HCT116 (cell line): ENCODE measurements around the gene CGB2. TPM values are rescaled to one million over a fixed set of nuclear protein-coding genes. Genes with fewer than 3 reads are reported as not detected.

Source experiments
- ATAC-seq: fragments of 200-7000 bp; cut with Tn5 transposase; 2 replicates; pipeline ENCODE4 v1.9.1; 2020; ENCODE audit warnings: mild to moderate bottlenecking, moderate library complexity
- BruUV-seq: library from RNA; stranded (reverse); fragments of 400-500 nt; replicated peaks from 2 replicates; lab custom pipeline; 2021; lab: Mats Ljungman, UMichigan
- CTCF ChIA-PET: fragments of 300-600 bp; sonication (Branson Sonifier 250); formaldehyde crosslinking; loops from one replicate; lab custom pipeline; 2021; ENCODE audit warnings: antibody characterized with exemption; lab: Charles Lee
- POLR2A ChIA-PET: fragments of 300-600, 350-600 bp; sonication (Branson Sonifier 250); formaldehyde crosslinking; loops from one replicate; lab custom pipeline; 2021; ENCODE audit warnings: antibody characterized with exemption; lab: Charles Lee
- RAD21 ChIA-PET, 2 experiments: fragments of 300-600 bp; sonication (Branson Sonifier 250); formaldehyde crosslinking; loops; one replicate each; lab custom pipeline; 2023; ENCODE audit warnings: low total read pairs in 2 of 2; ENCODE audit not compliant: uncharacterized antibody in 2 of 2, unreplicated experiment in 2 of 2, low non-redundant PET in 1 of 2; lab: Charles Lee
- DNase-seq: peaks from one replicate; pipeline ENCODE4 v3.0.0-alpha.2; 2010; ENCODE audit warnings: low read depth, low spot score
- H2AFZ ChIP-seq: fragments of 200-600 bp; shearing (Covaris generic), sonication (generic); 2 replicates; pipeline ENCODE4 v1.6.1; 2017; ENCODE audit warnings: low read depth, mixed run types, mixed read lengths, antibody characterized with exemption, low read length; ENCODE audit not compliant: poor library complexity, severe bottlenecking
- H3K27ac ChIP-seq: 2 replicates; pipeline ENCODE4 v1.5.1; 2012; ENCODE audit warnings: low read depth, low read length
- H3K27me3 ChIP-seq: fragments of 200-600 bp; sonication (generic); 2 replicates; pipeline ENCODE4 v1.6.1; 2016; ENCODE audit warnings: mixed run types, low read length, mixed read lengths; ENCODE audit not compliant: insufficient read depth
- H3K36me3 ChIP-seq, 2 experiments: fragments of 200-500 bp in 1 of 2; fragments of 200-600 bp in 1 of 2; sonication (Bioruptor generic) in 1 of 2; sonication (generic) in 1 of 2; 2 replicates each; pipeline versions ENCODE4 v1.5.1 to v1.6.1; 2014 to 2016; ENCODE audit warnings: low read length in 2 of 2, inconsistent platforms in 1 of 2, mixed read lengths in 1 of 2, mixed run types in 1 of 2; ENCODE audit not compliant: insufficient read depth in 2 of 2, control insufficient read depth in 1 of 2
- H3K4me1 ChIP-seq, 2 experiments: fragments of 200-600 bp in 1 of 2; sonication (generic) in 1 of 2; 2 replicates each; pipeline versions ENCODE4 v1.5.1 to v1.6.1; 2012 to 2017; ENCODE audit warnings: low read length in 2 of 2, inconsistent platforms in 1 of 2, mild to moderate bottlenecking in 1 of 2, mixed read lengths in 1 of 2, mixed run types in 1 of 2, moderate library complexity in 1 of 2; ENCODE audit not compliant: insufficient read depth in 2 of 2, control insufficient read depth in 1 of 2
- H3K4me2 ChIP-seq: fragments of 200-600 bp; sonication (generic); 2 replicates; pipeline ENCODE4 v1.6.1; 2017; ENCODE audit warnings: mixed run types, low read length, mixed read lengths
- H3K4me3 ChIP-seq, 2 experiments: fragments of 200-600 bp in 1 of 2; sonication (generic) in 1 of 2; replicated peaks in 1 of 2; 2 replicates each; pipeline ENCODE4 v1.5.1; 2011 to 2016; ENCODE audit warnings: low read length in 2 of 2, control low read depth in 1 of 2, low read depth in 1 of 2, mild to moderate bottlenecking in 1 of 2, mixed read lengths in 1 of 2, mixed run types in 1 of 2
- H3K79me2 ChIP-seq: fragments of 200-600 bp; sonication (generic); 2 replicates; pipeline ENCODE4 v1.6.1; 2017; ENCODE audit warnings: mild to moderate bottlenecking, mixed run types, low read length, moderate library complexity, mixed read lengths; ENCODE audit not compliant: insufficient read depth
- H3K9ac ChIP-seq: fragments of 200-600 bp; sonication (generic); 2 replicates; pipeline ENCODE4 v1.6.1; 2016; ENCODE audit warnings: low read length, mixed read lengths
- H3K9me2 ChIP-seq: fragments of 200-600 bp; sonication (generic), shearing (Covaris generic); 2 replicates; pipeline ENCODE4 v1.6.1; 2017; ENCODE audit warnings: mixed run types, mild to moderate bottlenecking, moderate library complexity; ENCODE audit not compliant: insufficient read depth
- H3K9me3 ChIP-seq, 2 experiments: fragments of 200-500 bp in 1 of 2; fragments of 200-600 bp in 1 of 2; sonication (Bioruptor generic) in 1 of 2; sonication (generic) in 1 of 2; 2 replicates each; pipeline ENCODE4 v1.6.1; 2014 to 2017; ENCODE audit warnings: low read length in 2 of 2, mixed read lengths in 2 of 2, inconsistent platforms in 1 of 2, low read depth in 1 of 2, mild to moderate bottlenecking in 1 of 2, mixed run types in 1 of 2, moderate library complexity in 1 of 2; ENCODE audit not compliant: control insufficient read depth in 1 of 2, insufficient read depth in 1 of 2
- H4K20me1 ChIP-seq: fragments of 200-600 bp; sonication (generic), shearing (Covaris generic); 2 replicates; pipeline ENCODE4 v1.6.1; 2017; ENCODE audit warnings: mixed run types, mild to moderate bottlenecking, moderate library complexity; ENCODE audit not compliant: insufficient read depth
- EZH2 ChIP-seq: fragments of 200-600 bp; sonication (generic); IDR thresholded peaks from 2 replicates; pipeline ENCODE4 v1.6.1; 2017; ENCODE audit warnings: antibody characterized with exemption, mixed run types
- ZFX ChIP-seq: fragments of 450-650 bp; IDR thresholded peaks from 2 replicates; pipeline ENCODE4 v1.6.1; 2017
- intact Hi-C: fragments of 100-400 bp; cut with micrococcal nuclease; formaldehyde crosslinking; loops from 2 replicates; pipeline ENCODE4 v1.10.0; 2022
- total RNA-seq: library from RNA; stranded (reverse); gene quantifications from one replicate; pipeline ENCODE4 v1.2.1, GENCODE V29; 2021; ENCODE audit not compliant: unreplicated experiment

CGB2 gene
- total RNA-seq, 1 experiment from 2014 or later, result 5.0 TPM

- Histone ChIP-seq H3K9me2 (no peaks in the 10 kb centered on the region), H4K20me1 (no peaks in the 10 kb centered on the region), H3K79me2 (peaks cover 37% of the 10 kb centered on the region), H2AFZ (no peak overlapping the region), H3K27ac (no peak overlapping the region), H3K9me3 (no peaks in the 10 kb centered on the region), H3K4me1 (no peaks in the 10 kb centered on the region), H3K27me3 (no peaks in the 10 kb centered on the region), H3K4me3 (no peak overlapping the region), H3K4me2 (no peak overlapping the region), H3K9ac (no peak overlapping the region), H3K36me3 (peaks cover 38 to 65% of the 10 kb centered on the region in 2 experiments; a peak in 3 of 4 replicates)
- RAD21 ChIA-PET, result no interaction called here
- intact Hi-C loops, result no loop called here
- CTCF ChIA-PET, result interaction anchor here (0.8 to 1.4 kb wide), 2 partner anchors 11 to 13 kb away, joined by 3 to 4 read pairs; partner anchors contain the start of genes GYS1 and RUVBL2
- no peak for ATAC-seq
- POLR2A ChIA-PET, result interaction anchor here (1.2 kb wide), 1 partner anchor 15 kb away, joined by 3 read pairs; no protein-coding TSS in a partner anchor
- no peak for TF ChIP-seq EZH2
- no TSS peak for BruUV-seq
- no peak for DNase-seq
These were observed 27.6 kb upstream of the CGB2 start for GRCh38 chr19:49004133-49004532.

- Histone ChIP-seq H3K27ac (no peak overlapping the region), H3K9me2 (no peaks in the 10 kb centered on the region), H3K9me3 (no peaks in the 10 kb centered on the region), H3K79me2 (peaks cover 27% of the 10 kb centered on the region), H3K27me3 (no peaks in the 10 kb centered on the region), H3K9ac (no peak overlapping the region), H3K36me3 (peaks cover 45 to 63% of the 10 kb centered on the region in 2 experiments; a peak in 3 of 4 replicates), H2AFZ (no peak overlapping the region), H4K20me1 (no peaks in the 10 kb centered on the region), H3K4me1 (no peaks in the 10 kb centered on the region), H3K4me2 (no peak overlapping the region), H3K4me3 (no peak overlapping the region)
- RAD21 ChIA-PET, result no interaction called here
- CTCF ChIA-PET, result no interaction called here
- BruUV-seq, result TSS peak; percentile 32
- ATAC-seq, result no peak
- no peak for DNase-seq
- POLR2A ChIA-PET, result no interaction called here
- intact Hi-C loops, result no loop called here
- TF ChIP-seq ZFX, result no peak
These were observed 26.6 kb upstream of the CGB2 start for GRCh38 chr19:49004964-49005614.
